HG02588 (cell line): ENCODE measurements around the gene MAP3K3.

Source experiments
- ATAC-seq: cut with Tn5 transposase; IDR thresholded peaks from one replicate; pipeline ENCODE4 v1.9.1; 2021; ENCODE audit warnings: mild to moderate bottlenecking, moderate library complexity; ENCODE audit not compliant: unreplicated experiment

MAP3K3 gene

DNA sequence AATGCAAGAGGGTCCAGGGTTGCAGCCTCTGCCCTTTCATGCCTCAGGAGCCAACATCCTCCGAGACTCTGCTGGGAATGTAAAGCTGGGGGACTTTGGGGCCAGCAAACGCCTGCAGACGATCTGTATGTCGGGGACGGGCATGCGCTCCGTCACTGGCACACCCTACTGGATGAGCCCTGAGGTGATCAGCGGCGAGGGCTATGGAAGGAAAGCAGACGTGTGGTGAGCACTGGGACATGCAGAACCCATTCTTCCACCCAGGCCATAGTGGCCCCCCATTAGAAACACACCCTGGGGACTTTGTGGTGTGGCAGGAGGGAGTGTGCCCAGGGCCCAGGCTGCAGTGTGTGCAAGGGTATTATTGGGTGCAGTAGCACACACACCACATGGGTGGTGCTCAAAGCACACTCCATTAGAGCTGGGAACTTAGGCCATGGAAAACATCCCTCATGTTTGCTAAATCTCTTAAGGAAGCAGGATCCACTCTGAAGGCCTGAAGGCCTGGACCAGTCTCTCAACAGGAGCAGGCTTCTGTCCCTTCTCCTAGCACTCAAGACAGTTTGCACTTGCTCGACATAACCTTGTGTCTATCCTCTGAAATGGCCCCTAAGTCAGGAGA lies 70.1 kb downstream of the MAP3K3 start:
- ATAC-seq, result no peak

DNA sequence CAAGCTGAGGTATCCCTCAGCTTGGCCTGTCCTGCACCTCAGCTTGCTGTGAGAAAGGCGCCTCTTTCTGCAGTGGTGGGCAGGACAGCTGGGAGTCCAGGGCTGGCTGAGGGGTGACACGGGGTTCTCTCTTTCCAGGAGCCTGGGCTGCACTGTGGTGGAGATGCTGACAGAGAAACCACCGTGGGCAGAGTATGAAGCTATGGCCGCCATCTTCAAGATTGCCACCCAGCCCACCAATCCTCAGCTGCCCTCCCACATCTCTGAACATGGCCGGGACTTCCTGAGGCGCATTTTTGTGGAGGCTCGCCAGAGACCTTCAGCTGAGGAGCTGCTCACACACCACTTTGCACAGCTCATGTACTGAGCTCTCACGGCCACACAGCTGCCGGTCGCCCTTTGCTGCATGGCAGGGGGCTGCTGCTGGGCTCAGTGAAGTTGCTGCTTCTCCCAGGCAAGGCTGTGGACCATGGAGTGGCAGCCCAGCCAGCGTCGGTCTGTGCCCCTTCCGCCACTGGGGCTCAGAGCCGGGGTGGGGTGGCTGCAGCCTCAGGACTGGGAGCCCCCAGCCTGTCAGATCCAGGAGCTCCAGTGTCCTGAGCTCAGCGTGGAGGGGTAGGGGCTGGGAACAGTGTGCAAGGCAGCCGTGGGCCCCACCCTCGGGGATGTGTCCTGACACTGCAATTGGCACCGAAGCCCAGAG lies 71.3 kb downstream of the MAP3K3 start:
- ATAC-seq, result no peak

DNA sequence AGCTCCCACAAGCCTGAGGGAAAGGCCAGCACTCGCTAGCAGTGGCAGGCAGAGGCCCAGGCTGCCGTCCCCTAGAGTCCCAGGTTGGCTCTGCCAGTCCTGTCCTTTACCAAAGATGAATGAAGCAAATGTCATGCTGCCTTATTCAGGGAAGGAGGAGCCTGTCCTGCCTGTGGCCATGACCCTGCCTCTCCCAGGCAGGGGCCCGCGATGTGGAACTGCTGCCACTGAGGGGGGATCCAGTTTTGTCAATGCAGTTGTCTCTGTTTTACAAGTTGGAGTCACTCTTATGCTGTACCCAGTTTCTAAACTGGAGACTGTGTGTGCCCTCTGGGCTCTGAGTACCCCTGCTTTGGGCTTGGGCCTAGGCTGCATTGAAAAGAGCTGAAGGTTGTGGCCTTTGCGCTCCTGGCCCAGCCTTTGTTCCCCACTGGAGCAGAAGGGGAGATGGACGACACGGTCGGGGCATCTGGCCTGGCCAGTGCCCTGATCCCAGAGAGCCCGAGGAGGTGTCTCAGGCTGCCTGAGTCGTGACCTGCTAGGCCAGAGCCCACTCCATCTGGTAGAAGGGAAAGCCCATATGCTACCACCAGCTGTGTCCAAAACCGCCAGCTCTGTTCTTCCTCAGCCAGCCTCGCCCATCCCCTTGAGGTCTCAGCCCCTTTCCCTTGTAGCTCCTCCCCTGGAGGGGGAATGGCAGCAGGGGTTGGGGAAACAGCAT lies 72.2 kb downstream of the MAP3K3 start:
- ATAC-seq, result no peak

DNA sequence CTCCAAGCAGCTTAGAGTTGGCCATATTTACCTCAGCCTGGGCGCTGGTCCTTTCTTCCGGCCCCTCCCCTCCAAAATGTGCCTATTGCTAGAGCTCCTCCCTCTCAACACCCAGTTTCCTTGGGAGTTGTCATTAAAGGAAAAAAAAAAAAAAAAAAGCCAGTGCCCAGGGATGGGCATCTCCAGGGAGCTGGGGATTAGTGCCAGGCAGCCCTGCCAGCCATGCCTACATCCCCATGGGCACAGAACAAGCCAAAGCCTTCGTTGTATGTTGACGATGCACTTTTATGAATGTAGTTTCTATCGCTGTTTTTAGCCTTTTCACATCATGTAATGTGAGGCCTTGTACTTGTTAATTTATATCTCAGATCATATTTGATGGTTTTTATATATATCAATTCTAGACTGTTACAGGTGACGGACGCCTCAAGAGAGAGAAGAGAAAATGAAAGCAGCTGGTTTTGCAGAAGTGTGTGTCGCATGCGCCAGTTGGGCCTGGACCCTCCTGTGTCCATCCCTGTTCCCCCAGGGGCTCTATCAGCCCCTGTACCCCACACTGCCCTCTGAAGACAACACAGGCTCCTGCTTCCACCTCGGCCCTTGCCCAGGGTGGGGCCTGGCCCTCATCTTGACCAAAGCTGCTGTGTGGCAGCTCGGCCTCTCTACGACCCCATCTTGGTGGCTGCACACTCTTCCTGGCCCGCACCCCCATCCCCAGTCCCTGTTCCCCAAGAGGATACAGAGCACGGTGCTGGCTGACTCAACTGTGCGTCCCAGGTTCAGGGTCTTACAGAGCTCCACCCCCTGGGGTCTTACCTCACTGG lies 72.9 kb downstream of the MAP3K3 start:
- no peak for ATAC-seq

DNA sequence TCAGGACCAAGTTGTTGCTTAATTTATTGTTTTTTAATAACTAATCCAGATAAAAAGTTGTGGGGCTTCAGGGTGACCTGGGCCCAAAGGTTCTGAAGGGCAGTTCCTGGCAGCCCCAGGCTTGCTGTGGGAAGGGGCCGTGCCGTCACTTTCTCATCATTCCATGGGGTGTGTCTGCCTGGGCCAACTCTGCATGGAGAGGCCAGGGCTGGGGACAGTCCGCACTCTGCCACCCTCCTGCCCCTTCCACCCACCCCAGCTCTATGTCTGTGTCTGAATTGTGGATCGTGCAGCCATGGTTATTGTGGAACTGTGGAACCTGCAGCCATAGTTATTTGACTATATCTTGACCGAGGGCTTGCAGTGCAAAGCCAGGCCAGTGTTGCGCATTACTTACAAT lies 73.7 kb downstream of the MAP3K3 start:
- no peak for ATAC-seq

DNA sequence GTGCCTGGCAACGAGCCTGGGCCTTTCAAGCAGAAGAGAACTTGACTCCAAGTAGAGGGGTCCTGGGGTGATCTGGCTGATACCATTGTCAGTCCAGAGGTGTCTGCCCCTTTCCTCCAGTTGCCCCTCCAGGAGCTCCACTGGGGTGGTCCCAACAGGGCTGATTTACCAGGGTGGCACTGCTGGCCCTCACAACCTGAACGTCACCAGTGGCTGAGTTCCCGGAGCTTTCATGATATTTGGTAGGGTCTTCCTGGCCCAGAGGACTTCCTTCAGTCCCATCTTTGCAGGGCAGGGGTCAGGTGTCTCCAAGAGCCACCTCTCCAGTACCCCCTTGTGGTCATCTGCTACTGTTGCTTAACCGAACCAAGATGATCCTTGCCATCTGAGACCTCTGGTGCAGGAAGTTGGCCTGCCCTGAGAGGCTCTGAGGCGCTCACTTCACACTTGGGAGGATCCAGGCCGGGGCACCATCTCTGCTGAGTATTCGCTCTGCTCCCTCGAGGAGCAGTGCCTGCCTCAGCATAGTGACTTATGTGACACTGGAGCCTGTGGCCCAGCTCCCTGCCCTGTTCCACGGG lies 74.3 kb downstream of the MAP3K3 start:
- ATAC-seq, result no peak

DNA sequence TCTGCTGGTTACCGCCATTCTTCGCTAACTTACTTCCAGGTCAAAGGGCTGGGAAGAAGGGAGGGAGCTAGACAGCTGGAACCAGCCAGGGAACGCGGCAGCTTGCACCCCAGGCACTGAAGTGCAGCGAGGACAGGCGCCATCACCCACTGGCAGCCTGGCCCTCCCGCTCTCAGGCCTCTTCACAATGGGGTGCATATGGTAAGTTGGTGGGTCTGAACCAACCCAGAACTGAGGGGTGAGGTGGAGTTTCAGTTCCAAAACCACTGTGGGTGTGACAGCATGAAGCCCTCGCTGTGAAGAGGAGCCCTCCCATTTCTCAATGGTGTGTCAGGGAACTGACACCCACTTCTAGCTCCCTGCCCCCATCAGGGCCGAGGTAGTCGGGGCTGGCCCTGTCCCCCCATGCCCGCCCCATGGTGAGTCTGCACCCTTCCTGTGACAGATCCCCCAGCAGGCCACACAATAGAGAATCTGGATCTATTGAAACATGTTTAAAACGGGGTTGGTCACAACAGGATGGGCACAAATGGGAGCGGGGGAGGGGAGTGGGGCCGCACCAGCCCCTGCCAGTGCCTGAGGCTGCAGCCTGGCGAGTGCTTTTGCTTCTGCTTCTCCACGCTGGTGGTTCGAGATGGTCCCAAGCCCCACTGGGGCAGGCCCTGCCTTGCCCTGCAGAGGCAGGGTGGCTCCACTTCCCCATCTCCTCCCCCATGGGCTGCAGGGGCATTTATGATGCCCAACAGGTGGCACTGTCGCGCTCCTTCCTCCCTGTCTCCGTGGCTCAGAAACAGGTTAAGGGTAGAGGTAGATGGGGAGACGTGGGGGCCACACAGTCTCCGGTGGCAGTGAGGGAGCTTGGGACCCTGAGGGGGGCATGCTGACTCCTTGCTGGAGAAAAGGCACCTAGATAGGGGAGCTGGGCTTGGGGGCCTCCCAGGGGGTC lies 75.4 kb downstream of the MAP3K3 start:
- ATAC-seq, result peak; percentile 17

DNA sequence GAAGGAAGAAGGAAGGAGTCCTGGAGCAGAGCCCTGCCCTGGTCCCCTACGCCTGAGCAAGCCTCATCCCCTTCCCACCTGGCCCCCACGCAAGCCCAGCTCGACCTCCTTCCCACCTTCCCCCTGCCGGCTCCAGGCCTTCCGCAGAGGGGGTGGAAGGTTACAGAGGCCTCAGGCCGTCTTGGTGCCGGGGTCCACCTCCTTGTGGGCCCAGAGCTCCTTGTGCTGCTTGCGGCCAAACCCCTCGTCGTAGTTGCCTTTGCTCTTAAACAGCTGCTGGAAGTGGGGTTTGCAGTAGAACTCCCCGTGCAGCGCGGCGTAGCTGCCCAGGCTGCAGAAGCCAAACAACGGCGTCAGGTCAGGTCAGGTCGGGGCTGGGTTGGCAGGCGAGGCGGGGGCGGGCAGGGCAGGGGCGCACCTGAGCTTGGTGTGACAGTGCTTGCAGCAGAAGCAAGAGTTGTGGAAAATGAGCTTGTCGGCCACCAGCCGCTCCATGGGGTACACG lies 76.2 kb downstream of the MAP3K3 start:
- ATAC-seq, result no peak

DNA sequence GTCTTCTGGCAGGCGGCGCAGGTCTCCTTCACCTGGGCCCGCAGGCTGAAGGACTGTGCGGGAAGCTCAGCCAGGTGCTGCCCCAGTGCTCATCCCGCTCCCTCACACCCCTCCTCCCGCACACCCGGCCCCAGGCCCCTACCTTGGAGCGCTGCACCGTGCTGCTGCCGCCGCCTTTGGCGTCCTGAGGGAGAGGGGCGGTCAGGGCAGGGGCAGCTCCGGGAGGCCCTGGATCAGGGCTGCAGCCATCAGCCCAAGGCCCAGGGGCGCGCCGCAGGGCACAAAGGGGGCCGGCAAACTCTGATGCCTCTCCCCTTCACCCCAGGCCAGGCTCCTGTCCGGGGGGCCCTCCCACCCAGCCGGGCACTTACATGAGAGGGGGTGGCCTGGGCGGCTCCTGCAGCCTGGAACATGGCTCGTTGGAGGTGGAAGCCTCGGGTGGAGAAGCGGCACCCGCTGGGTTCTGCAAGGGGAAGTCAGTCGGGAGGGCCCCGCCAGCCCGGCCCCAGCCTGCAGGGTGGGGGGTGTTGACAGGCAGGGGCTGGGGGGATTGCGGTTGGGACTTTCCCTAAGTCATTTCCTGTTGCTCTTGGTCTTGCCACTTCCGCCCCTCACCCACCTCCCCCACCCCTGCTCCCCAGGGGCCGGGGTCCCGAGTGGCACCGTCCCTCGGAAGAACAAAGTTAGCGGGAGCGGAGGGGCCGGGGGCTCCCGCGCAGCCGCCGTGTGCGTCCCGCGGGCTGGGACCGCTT lies 76.8 kb downstream of the MAP3K3 start:
- peak; percentile 17 for ATAC-seq

DNA sequence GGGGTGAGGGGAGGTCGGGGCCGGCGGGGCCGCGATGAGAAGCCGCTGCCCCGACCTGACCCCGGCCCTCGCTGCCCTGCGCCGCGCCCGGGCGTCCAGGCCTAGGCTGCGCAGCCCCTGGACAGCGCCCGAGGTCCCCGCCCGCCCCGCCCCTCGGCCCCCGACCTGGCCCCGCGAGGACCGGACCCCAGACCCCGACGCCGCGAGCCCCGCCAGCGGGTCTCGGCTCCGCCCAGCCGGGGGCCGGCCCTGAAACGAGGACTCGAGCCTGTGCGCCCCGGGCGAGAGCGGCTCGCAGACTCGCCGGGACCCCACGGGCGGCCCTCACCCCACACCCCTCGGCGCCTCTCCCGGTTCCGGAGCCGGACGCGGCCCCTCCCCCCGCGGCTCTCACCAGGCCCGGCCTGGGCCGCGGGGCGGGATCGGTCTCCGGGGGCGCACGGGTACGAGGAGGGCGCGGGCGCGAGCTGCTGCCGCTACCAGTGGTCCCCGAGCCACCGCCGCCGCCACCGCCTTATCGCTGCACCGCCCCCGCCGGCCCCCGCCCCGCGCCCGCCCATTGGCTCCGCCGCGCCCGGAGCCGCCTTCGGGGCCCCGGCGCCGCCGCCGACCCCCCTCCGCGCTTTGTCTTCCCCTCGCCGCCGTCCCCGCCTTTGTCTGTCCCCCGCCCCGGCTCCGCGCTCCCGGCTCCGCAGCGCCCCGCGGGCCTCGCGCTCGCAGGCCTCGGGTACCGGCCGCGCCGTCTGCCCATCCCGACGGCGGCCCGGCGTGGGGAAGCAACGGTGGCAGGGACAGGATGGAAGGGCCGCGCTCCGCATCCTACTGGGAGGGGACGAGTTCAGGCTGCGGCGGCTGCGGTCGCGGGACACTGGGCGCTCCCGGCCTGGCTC lies 77.7 kb downstream of the MAP3K3 start, which contains the start of gene LIMD2:
TSS of gene LIMD2 (minus strand) at position 488 of the 890 bp plus-strand sequence. CDS start 827 bp downstream, outside the sequence.
- ATAC-seq, result peak; percentile 12

DNA sequence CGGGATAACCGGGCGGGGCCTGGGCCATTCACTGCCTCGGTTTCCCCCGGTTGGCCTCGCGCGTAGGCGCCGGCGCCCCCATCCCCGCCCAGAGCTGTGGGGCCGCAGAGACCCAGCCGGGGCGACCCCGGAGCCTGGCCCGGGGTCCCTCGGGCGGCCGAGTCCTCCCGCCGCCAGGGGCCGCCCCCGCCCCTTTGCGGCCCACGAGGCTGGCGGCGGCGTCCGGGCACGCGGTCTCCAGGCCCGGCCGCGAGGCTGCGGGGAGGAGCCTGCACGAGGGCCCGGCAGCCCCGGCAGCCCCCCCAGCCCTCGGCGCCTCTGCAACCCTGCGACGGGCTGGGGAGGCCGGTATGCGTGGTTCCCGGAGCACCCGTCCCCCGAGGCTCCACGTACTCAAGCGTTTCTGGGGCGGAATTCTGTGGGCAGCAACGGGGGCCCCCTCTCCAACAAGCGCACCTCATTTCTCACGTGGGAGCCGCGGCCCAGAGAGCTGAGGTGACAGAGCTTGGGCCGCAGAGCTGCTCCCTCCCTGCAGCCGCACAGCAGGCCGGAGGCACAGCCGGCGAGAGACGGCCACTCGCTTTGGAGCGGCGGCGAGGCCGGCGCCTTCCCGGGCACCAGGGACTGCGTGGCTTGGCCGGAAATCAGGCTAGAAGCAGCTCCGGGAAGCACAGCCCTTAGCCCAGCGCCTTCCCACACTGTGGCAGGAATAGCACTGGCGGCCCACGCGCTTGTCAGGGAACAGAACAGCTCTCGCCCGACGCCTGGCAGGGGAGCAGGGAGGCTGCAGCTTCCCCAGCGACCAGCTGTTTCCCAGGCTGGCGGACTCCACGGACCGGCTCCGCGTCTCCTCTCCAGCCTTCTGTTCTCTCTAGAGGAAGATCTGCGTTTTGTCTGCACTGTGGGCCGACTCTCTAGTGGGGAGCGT lies 78.6 kb downstream of the MAP3K3 start:
- no peak for ATAC-seq

DNA sequence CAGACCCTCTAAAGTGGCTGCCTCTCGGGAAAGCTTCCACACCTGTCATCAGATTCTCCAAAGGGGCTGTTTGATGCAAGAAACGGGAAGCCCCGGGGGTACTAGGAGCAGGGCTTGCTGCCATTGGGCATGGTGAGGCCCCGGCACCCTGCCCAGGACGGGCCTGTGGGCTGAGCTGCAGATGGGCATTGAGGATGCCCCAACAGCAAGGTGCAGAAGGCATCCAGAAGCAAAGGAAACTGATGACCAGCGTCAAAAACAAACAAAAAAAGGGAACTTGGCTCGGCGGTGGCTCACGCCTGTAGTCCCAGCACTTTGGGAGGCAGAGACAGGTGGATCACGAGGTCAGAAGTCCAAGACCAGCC lies 79.2 kb downstream of the MAP3K3 start:
- ATAC-seq, result no peak

DNA sequence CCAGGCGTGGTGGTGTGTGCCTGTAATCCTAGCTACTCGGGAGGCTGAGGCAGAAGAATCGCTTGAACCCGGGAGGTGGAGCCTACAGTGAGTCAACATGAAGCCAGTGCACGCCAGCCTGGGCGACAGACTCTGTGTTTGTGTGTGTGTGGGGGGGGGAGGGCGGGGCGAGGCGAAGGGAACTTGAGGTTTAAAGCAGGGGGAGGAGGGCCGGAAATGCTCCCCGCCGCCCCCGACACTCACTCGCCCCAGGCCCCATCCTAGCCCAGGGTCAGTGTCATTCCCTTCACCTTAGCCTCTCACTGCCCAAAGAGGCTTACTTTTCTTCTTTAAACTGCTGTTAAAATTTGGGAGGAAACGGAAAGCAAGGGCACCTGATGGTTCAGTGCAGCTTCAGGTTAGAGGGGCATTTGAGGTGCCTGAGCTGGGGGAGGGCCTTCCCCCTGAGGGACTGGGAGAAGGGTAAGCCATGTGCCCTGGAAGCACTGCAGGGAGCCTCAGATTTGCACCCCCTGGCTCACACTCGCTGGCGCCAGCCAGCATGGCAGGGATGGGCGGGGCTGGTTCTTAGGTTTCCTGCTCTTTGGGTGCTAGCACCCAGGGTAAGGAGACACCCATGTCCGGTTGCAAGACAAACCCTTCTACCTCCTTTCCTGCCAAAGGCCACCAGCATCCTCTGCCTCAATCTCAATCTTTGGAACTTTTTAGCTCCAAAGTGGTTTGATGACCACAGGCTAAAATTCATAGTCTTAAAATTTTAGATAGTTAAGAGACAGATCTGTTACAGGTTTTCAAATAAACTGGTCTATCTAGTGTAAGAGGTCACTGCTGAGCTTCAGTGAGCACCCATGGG lies 79.9 kb downstream of the MAP3K3 start:
- ATAC-seq, result no peak

DNA sequence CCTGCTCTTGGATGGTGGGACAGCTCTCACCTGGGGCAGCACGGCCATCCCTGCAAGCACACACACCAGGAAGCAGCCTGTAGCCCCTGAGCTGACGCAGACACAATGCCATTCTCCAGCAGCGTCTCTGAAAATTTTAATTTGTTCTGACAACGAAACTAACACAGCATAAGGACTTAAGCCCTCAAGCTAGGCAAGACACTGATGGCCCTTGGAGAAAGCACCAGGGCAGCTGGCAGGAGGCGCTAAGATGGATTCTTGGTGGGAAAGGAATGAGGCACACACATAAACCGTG lies 80.5 kb downstream of the MAP3K3 start:
- ATAC-seq, result no peak

DNA sequence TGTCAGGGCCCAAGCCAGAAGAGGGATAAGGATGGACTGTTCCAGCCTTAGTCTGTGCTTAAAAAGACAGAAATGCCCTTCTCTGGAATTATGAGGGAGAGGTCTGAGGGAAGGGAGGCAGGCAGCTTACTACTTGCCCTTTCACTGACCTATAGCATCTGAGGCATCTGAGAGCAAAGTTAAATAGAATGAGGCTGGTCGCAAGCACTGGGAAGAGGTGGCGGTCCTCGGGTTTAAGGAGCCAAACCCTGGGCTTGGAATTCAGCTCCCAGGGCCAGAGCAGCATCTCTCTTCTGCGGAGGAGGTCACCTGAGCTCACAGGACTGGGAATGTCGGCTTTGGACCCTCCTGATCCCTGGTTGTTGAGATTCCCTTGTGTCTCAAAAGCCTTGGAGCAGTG lies 80.8 kb downstream of the MAP3K3 start:
- no peak for ATAC-seq
